AG09309 (cell line): ENCODE data around the gene VSIG4.
A peak's percentile ranks its signal among the peaks of the same experiment; 100 is the strongest.

Experiments used
- DNase-seq: peaks from one replicate; pipeline ENCODE4 v3.0.0-alpha.2; 2010; ENCODE audit warnings: low read depth
- H3K4me3 ChIP-seq: 2 replicates; pipeline ENCODE4 v1.5.1; 2011; ENCODE audit warnings: mild to moderate bottlenecking, low read depth, low read length, moderate library complexity; ENCODE audit not compliant: control insufficient read depth
- TF ChIP-seq, protein P1 (sequence below): IDR thresholded peaks from 2 replicates; pipeline ENCODE4 v1.5.1; 2011; ENCODE audit warnings: mild to moderate bottlenecking, low read depth, low read length, inconsistent platforms; ENCODE audit not compliant: insufficient read depth, control insufficient read depth; ENCODE audit errors: missing control alignments

The VSIG4 gene

DNA sequence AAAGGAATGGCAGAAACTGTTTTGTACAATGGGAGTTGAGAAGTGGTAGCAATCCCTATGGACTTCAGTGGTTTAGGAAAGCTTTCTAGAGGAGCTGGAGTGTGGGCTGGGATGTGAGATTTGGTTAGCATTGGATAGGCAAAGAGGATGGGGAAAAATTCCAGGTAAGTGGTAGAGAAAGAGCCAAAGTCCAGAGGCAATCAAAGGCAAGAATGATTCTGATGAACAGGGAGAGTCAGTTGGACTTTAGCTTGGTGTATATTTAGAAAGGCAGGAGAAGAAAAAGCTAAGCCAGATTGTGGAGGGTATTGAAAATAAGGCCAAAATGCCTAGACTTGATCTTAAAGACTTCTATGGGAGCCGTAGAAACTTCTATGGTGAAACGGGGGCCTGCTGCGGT, 3.7 kb upstream of the VSIG4 start:
- H3K4me3 ChIP-seq = no peak overlapping the region
- no peak for DNase-seq

DNA sequence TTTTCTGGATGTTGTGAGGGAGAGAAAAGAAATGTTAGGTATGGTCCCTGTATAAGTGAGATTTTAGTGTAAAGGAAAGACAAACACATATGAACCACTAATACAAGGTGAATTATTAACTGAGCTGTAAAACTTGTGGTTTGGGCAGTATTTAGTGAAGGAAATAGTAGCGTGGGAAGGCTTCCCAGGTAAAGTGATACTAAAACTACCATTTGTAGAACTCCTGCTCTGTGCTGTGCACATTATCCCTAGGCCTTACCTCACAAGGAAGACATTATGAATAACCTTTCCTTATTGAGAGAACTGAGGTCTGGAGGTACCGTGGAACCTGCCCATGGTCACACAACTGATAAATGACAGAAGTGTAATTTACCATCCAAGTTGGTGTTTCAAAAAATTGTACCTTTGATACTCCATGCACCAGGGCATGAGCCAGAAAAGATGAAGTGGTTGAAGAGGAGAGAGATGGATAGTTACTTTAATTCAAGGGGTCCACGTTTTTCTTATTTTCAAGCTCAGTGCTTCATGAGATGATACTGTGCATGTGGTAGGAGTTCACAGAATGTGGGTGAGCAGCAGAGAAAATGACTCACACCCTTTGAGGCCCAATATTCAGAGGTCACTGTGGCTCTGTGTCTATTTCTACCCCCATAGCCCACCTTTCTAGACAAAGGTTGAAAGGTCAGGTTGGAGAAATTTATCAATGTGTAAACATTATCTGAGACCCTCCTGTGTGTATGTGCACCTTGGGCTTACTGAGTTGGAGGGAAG, 2.6 kb upstream of the VSIG4 start:
- DNase-seq = no peak
- TF ChIP-seq, protein P1, sequence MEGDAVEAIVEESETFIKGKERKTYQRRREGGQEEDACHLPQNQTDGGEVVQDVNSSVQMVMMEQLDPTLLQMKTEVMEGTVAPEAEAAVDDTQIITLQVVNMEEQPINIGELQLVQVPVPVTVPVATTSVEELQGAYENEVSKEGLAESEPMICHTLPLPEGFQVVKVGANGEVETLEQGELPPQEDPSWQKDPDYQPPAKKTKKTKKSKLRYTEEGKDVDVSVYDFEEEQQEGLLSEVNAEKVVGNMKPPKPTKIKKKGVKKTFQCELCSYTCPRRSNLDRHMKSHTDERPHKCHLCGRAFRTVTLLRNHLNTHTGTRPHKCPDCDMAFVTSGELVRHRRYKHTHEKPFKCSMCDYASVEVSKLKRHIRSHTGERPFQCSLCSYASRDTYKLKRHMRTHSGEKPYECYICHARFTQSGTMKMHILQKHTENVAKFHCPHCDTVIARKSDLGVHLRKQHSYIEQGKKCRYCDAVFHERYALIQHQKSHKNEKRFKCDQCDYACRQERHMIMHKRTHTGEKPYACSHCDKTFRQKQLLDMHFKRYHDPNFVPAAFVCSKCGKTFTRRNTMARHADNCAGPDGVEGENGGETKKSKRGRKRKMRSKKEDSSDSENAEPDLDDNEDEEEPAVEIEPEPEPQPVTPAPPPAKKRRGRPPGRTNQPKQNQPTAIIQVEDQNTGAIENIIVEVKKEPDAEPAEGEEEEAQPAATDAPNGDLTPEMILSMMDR = no peak
- no peak overlapping the region for H3K4me3 ChIP-seq

More for the DNA sequence above, 3.7 kb upstream of the VSIG4 start:
- TF ChIP-seq, protein P1 = no peak

DNA sequence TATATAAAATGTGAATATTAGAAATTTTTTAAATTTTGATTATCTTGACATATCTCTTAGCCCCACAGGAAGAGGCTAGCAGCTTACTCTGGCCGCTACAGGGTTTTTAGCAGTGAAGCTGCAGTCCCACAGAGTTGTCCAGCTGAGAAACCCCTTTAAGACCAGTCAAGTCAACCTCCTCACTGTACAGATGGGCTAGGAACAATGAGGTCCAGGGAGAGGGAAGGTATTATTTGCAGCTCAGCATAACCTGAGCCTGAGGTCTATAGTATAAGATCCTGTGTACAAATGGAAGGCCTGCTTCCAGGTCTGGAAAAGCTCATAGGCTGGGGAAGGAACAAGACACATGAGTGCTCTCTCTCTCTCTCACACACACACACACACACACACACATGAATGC, 1.8 kb downstream of the VSIG4 start:
- no peak for DNase-seq
- TF ChIP-seq, protein P1 = no peak
- H3K4me3 ChIP-seq = no peak overlapping the region

DNA sequence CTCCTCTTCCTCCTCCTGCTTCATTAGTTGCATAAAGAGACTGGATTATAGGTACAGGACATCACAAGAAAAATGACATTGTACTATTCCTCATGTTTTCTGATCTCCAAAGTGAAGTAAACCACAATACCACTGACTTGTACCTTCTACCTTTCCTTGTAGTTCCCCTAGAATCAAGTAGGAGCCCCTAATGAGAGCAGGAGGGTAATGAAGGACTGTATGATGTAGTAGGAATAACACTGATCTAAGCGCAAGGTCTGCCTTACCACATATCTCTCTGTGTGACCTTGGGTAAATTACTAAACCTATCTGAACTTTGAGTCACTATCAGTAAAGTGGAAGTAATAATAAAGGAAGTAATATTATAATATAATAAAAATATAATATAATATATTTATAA, 3.6 kb downstream of the VSIG4 start:
- H3K4me3 ChIP-seq = no peak overlapping the region
- TF ChIP-seq, protein P1 = no peak
- no peak for DNase-seq

DNA sequence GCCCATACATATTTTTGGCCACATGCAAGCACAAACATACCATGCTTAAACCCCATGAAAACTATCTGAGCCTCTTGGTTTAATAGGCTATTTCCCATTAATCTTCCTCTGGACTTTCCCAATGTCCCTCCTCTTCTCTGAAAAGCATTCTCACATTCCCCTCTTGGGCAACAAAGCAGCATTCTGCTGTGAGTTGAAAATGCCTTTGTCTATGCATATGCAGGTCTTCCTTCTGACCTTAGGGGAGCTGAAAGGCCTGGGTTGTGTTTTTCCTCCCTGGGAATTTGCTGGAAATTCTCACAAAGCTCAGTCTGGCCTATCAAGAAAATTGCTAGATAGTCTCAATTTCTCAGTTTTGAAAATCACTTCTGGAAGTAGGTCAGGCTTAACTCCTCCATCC, 4.2 kb downstream of the VSIG4 start:
- no peak for DNase-seq
- no peak overlapping the region for H3K4me3 ChIP-seq
- TF ChIP-seq, protein P1 = no peak

DNA sequence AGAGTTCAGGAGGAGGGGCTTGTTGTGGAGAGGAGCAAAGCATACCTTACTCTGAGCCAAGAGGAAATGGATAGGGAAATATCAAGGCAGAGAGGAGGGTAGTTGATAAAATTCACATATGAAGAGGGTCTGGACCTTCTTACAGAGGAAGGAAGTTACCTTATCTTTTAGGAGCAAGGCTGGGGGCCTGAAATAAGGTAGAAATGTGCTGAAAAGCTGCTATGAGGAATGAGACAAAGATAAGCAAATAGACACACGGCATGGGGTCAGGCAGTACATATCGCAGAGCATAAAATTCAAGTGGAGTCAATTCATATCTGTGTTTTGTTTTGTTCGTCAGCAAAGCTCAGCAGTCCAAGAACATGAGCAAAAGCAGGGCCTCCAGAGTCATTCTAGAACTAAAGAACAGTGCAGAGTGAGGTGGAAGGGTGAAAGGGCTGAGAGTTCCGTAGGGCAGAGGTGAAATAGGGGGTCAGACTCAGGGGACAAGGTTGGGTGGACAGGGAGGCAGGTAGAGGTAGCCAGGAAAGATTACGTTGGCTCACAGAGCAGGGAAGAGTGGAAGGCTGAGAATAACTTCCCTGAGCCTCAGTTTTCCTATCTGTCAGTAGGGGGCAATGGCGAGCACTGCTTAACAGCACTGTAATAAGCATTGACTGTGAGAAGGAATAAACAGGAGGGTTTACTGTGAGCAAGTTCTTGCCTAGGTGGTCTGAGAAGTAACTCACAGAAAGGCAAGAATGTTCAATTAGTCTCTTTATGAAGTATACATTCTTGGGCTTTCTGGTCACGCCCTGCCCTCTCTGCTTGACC, 9.2 kb downstream of the VSIG4 start:
- no peak overlapping the region for H3K4me3 ChIP-seq
- DNase-seq = no peak
- TF ChIP-seq, protein P1 = peak; percentile 74
